D341Med (cell line): ENCODE data around the gene MRPL23.

Experiments
- DNase-seq: peaks from one replicate; pipeline ENCODE4 v3.0.0; 2012; ENCODE audit warnings: low spot score

Gene MRPL23

DNA sequence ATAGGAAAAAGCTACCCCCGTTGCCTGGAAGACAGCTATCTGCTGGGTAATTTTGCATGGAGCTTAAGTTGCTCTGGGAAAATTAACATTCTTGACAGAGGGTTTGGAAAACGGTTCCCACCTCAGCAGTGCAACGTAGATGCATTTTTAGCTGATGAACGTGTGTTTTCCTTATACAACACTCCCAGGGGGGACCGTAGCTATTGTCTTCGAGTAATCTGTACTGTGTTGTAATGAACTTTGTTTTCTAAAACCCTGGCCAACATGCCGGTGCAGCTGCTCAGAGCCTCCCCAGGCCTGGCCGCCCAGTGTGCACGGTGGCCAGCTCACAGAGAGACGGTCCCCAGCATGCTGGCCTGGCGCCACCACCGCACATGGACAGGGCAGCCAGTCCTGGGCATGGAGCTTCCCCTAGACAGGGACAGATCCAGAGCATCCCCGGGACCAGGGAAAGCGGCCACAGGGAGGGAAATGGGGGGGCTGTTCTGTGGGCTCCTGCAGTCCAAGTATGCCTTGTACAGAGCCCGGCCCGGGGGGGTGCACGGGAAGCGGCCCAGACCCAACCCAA, 25.5 kb upstream of the MRPL23 start:
- peak; percentile 27 for DNase-seq

GRCh38 chr11:1922481-1923081, 24.6 kb upstream of the MRPL23 start:
- no peak for DNase-seq

GRCh38 chr11:1923201-1923956, 23.8 kb upstream of the MRPL23 start:
- DNase-seq: no peak

DNA sequence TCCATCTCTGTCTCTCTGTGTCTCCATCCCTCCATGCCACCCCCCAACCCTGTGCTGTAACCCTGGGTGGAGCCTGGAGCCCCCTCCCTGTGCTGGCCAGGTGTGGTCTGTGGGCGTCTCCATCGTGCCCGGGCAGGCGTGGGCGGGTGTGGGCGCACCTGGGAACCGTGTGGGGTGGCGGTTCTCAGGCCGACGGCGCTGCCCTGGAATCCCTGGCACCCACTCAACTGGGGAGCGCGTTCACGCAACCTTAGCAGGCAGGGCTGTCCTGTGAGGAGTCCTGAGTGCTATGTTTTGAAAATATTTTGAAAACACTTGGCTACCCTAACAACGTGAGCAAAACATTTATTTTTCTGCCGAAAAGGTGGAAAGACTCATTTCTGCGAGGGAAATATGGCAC, 23.0 kb upstream of the MRPL23 start:
- DNase-seq: peak; percentile 37

- no peak for DNase-seq
Observed at GRCh38 chr11:1924646-1925372, 22.3 kb upstream of the MRPL23 start.

- DNase-seq: no peak
Observed at GRCh38 chr11:1925373-1926155, 21.6 kb upstream of the MRPL23 start.

GRCh38 chr11:1926156-1927025, 20.7 kb upstream of the MRPL23 start:
- DNase-seq: no peak

- no peak for DNase-seq
Observed at GRCh38 chr11:1927026-1927847, 19.9 kb upstream of the MRPL23 start.

- DNase-seq: peak; percentile 25
Observed at GRCh38 chr11:1927848-1928469, 19.2 kb upstream of the MRPL23 start.

DNA sequence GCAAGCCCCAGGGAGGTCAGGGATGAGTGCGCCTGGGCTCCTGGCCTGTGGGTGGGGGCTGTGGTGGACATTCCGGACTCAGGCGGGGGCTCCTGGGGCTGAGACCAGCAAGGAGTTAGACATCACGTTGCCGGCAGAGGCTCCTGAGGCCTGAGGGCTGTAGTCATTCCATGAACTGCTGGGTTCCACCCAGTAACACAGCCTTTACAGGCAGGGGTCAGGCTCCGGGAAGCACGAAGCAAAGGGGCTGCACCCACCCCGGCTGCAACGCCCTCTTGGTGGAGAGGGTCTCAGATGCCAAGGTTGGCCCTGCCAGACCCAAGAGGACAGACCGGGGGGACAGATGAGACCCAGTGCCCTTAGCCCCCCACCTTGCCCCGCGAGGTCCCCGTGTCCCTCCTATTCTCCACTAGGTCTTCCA, 18.7 kb upstream of the MRPL23 start:
- DNase-seq: no peak

- peak; percentile 40 for DNase-seq
Observed at GRCh38 chr11:1928891-1929541, 18.1 kb upstream of the MRPL23 start.

DNA sequence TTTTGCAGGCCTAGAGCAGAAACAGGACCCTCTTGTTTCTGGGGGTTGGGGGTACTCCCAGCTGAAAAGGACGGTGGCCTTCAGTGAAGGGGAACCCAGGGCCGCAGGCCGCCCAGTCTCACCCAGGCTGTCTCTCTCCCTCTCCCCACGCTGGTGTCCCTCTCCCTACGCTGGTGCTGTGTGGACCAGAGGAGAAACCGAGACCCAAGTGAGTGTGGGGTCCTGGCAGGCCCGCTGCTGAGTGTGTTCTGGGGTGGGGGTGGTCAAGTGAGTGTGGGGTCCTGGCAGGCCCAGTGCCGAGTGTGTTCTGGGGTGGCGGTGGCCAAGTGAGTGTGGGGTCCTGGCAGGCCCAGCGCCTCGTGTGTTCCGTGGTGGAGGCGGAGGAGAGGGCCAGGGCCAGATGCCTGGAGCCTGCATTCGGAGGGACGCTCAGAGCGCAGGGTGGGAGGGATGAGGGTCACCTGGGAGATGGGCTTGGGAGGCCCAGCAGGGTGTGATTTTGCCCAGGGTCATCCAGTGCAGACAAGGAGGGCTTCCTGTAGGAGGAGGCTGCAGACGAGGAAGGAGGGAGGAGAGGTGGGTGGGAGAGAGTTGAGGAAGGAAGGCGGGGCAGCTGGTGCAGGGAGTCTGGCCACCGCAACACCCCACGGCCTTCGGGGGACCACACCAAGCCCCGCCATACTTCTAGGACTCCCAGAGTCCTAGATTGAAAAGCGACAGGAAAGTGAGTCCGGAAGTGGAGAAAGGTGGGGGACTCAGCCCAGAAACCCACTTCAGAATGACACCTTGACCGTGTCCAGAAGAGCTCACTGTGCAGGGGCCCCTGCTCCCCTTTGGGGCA, 17.3 kb upstream of the MRPL23 start:
- no peak for DNase-seq

- DNase-seq: no peak
Observed at GRCh38 chr11:1930462-1930830, 16.7 kb upstream of the MRPL23 start.

GRCh38 chr11:1931341-1932104, 15.6 kb upstream of the MRPL23 start:
- no peak for DNase-seq

DNA sequence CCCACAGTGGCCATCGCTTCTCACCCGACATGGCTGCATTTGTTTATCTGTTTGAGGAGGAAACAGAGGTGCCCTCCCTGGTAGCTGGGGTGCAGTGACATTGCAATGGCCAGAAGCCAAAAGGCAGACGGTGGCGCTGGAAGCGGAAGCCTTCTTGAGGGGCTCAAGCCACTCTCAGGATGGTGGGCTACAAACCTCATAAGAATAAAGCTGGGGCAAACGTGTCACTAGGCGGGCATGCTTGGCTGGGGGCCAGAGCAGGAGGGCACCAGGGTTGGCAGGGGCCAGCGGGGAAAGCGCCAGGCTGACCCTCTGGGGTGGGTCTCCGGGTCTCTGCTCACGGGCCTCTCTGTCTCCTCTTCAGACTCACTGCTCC, 15.0 kb upstream of the MRPL23 start:
- no peak for DNase-seq

- no peak for DNase-seq
Observed at GRCh38 chr11:1932681-1933080, 14.5 kb upstream of the MRPL23 start.
